Measurements from ENCODE around the gene RORB. TPM values are rescaled to one million over a fixed set of nuclear protein-coding genes. Genes with fewer than 3 reads are reported as not detected.

RORB gene
- polyA plus RNA-seq, 3 donors = not detected

GRCh38 chr9:74726581-74726980, 229.4 kb downstream of the RORB start:
- TF ChIP-seq, protein P1, sequence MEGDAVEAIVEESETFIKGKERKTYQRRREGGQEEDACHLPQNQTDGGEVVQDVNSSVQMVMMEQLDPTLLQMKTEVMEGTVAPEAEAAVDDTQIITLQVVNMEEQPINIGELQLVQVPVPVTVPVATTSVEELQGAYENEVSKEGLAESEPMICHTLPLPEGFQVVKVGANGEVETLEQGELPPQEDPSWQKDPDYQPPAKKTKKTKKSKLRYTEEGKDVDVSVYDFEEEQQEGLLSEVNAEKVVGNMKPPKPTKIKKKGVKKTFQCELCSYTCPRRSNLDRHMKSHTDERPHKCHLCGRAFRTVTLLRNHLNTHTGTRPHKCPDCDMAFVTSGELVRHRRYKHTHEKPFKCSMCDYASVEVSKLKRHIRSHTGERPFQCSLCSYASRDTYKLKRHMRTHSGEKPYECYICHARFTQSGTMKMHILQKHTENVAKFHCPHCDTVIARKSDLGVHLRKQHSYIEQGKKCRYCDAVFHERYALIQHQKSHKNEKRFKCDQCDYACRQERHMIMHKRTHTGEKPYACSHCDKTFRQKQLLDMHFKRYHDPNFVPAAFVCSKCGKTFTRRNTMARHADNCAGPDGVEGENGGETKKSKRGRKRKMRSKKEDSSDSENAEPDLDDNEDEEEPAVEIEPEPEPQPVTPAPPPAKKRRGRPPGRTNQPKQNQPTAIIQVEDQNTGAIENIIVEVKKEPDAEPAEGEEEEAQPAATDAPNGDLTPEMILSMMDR (IDR thresholded peaks at IDR 0.05) = no peak
- peaks cover 0 to 3% (median 0%) of the 10 kb centered on the region in 7 donors for H3K9me3 Mint-ChIP-seq
- H3K27ac Mint-ChIP-seq = no peak overlapping the region
- H3K4me3 ChIP-seq (replicated peaks in 1 of 3; ENCODE audit: low read depth in 2 of 3, low read length in 3 of 3) = no peak overlapping the region
- H3K4me1 Mint-ChIP-seq = no peaks in the 10 kb centered on the region
- H3K27ac ChIP-seq (ENCODE audit: low read depth in 1 of 2, low read length in 2 of 2) = no peak overlapping the region
- DNase-seq = no peak
- H3K4me2 ChIP-seq (replicated peaks; ENCODE audit: extremely low read depth, low read length, poor library complexity, severe bottlenecking) = no peak overlapping the region
- no peaks in the 10 kb centered on the region for H3K36me3 ChIP-seq (replicated peaks in 1 of 2; ENCODE audit: control insufficient read depth in 1 of 2, insufficient read depth in 2 of 2, low read length in 2 of 2)
- H3K27me3 ChIP-seq (ENCODE audit: control insufficient read depth in 2 of 2, insufficient read depth in 2 of 2, low read length in 2 of 2) = no peaks in the 10 kb centered on the region
- H3K4me3 Mint-ChIP-seq = no peak overlapping the region
- no peaks in the 10 kb centered on the region for H3K4me1 ChIP-seq (ENCODE audit: control insufficient read depth in 1 of 2, insufficient read depth in 2 of 2, low read length in 2 of 2)
- H3K9ac ChIP-seq (ENCODE audit: insufficient read depth, low read length, poor library complexity, severe bottlenecking) = no peak overlapping the region
- 100% methylated on average over 3 of the region's 3 CpGs for WGBS (ENCODE audit: insufficient coverage)
- H3K36me3 Mint-ChIP-seq = no peaks in the 10 kb centered on the region
- no peaks in the 10 kb centered on the region for H3K9me3 ChIP-seq (replicated peaks in 1 of 2; ENCODE audit: control insufficient read depth in 1 of 2, insufficient read depth in 1 of 2, low read length in 2 of 2)
- peaks cover 0 to 3% (median 0%) of the 10 kb centered on the region in 3 donors for H3K27me3 Mint-ChIP-seq (ENCODE audit: low read depth in 3 of 3)
- H2AFZ ChIP-seq (ENCODE audit: insufficient read depth, low read depth, low read length, poor library complexity, severe bottlenecking) = no peak overlapping the region
- intact Hi-C loops (cut with micrococcal nuclease) = no loop called here
- no peaks in the 10 kb centered on the region for H4K20me1 ChIP-seq (ENCODE audit: insufficient read depth, low read length)
- no peaks in the 10 kb centered on the region for H3K79me2 ChIP-seq (ENCODE audit: insufficient read depth, low read length)

- no peak overlapping the region for H3K4me3 Mint-ChIP-seq
- H3K9me3 Mint-ChIP-seq = peaks cover 0 to 3% (median 0%) of the 10 kb centered on the region in 7 donors
- H3K36me3 Mint-ChIP-seq = no peaks in the 10 kb centered on the region
- no peak overlapping the region for H3K9ac ChIP-seq (ENCODE audit: insufficient read depth, low read length, poor library complexity, severe bottlenecking)
- H4K20me1 ChIP-seq (ENCODE audit: insufficient read depth, low read length) = no peaks in the 10 kb centered on the region
- intact Hi-C loops (cut with micrococcal nuclease) = no loop called here
- H3K4me1 ChIP-seq (ENCODE audit: control insufficient read depth in 1 of 2, insufficient read depth in 2 of 2, low read length in 2 of 2) = no peaks in the 10 kb centered on the region
- TF ChIP-seq, protein P1 (IDR thresholded peaks at IDR 0.05) = no peak
- WGBS (ENCODE audit: insufficient coverage) = no CpG with 5 or more reads among the region's 7 CpGs
- no peaks in the 10 kb centered on the region for H3K79me2 ChIP-seq (ENCODE audit: insufficient read depth, low read length)
- H3K36me3 ChIP-seq (replicated peaks in 1 of 2; ENCODE audit: control insufficient read depth in 1 of 2, insufficient read depth in 2 of 2, low read length in 2 of 2) = no peaks in the 10 kb centered on the region
- peaks cover 0 to 3% (median 0%) of the 10 kb centered on the region in 3 donors for H3K27me3 Mint-ChIP-seq (ENCODE audit: low read depth in 3 of 3)
- H3K9me3 ChIP-seq (replicated peaks in 1 of 2; ENCODE audit: control insufficient read depth in 1 of 2, insufficient read depth in 1 of 2, low read length in 2 of 2) = no peaks in the 10 kb centered on the region
- no peak for DNase-seq
- no peaks in the 10 kb centered on the region for H3K27me3 ChIP-seq (ENCODE audit: control insufficient read depth in 2 of 2, insufficient read depth in 2 of 2, low read length in 2 of 2)
- H2AFZ ChIP-seq (ENCODE audit: insufficient read depth, low read depth, low read length, poor library complexity, severe bottlenecking) = no peak overlapping the region
- H3K27ac Mint-ChIP-seq = no peak overlapping the region
- no peaks in the 10 kb centered on the region for H3K4me1 Mint-ChIP-seq
- no peak overlapping the region for H3K27ac ChIP-seq (ENCODE audit: low read depth in 1 of 2, low read length in 2 of 2)
- no peak overlapping the region for H3K4me2 ChIP-seq (replicated peaks; ENCODE audit: extremely low read depth, low read length, poor library complexity, severe bottlenecking)
- H3K4me3 ChIP-seq (replicated peaks in 1 of 3; ENCODE audit: low read depth in 2 of 3, low read length in 3 of 3) = no peak overlapping the region
These were observed 231.0 kb downstream of the RORB start for GRCh38 chr9:74728176-74728575.
